ENCODE measurements around the gene ZFAND6. TPM values are rescaled to one million over a fixed set of nuclear protein-coding genes. Genes with fewer than 3 reads are reported as not detected.

Gene ZFAND6
- total and polyA plus RNA-seq, 4 donors, result 47.6 to 102 (median 82.4) TPM

DNA sequence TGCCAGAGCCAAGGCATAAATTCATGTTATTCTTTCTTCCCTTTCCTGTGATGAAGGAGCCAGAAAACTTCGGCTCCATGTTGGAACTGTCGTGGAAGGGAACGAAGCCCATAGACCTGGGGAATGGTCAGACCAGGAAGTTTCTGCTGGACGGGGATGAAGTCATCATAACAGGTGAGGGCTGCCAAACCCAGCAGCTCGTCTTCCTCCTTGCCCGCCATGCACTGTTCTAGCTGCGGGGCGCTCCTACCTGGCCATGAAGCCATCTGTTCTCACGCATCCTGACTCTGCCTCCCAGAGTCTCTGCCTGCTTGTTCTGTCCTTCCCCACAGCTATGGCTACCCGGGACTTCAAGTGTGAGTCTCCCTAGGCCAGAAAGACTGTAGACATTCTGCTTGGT lies 121.5 kb downstream of the ZFAND6 start:
- no peak for TF ChIP-seq RAD21 (IDR thresholded peaks at IDR 0.05)
- no peak for TF ChIP-seq YY1 (IDR thresholded peaks at IDR 0.05)
- TF ChIP-seq, protein P1, sequence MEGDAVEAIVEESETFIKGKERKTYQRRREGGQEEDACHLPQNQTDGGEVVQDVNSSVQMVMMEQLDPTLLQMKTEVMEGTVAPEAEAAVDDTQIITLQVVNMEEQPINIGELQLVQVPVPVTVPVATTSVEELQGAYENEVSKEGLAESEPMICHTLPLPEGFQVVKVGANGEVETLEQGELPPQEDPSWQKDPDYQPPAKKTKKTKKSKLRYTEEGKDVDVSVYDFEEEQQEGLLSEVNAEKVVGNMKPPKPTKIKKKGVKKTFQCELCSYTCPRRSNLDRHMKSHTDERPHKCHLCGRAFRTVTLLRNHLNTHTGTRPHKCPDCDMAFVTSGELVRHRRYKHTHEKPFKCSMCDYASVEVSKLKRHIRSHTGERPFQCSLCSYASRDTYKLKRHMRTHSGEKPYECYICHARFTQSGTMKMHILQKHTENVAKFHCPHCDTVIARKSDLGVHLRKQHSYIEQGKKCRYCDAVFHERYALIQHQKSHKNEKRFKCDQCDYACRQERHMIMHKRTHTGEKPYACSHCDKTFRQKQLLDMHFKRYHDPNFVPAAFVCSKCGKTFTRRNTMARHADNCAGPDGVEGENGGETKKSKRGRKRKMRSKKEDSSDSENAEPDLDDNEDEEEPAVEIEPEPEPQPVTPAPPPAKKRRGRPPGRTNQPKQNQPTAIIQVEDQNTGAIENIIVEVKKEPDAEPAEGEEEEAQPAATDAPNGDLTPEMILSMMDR (IDR thresholded peaks at IDR 0.05; ENCODE audit: low read depth, low read length, missing input control), result no peak
- no peak for TF ChIP-seq EGR1 (IDR thresholded peaks at IDR 0.05; ENCODE audit: low read depth in 2 of 2)
- TF ChIP-seq FOXA2 (IDR thresholded peaks at IDR 0.05), result no peak
- TF ChIP-seq, protein P2, sequence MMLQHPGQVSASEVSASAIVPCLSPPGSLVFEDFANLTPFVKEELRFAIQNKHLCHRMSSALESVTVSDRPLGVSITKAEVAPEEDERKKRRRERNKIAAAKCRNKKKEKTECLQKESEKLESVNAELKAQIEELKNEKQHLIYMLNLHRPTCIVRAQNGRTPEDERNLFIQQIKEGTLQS (IDR thresholded peaks at IDR 0.05), result no peak
- TF ChIP-seq, protein P3, sequence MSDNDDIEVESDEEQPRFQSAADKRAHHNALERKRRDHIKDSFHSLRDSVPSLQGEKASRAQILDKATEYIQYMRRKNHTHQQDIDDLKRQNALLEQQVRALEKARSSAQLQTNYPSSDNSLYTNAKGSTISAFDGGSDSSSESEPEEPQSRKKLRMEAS (IDR thresholded peaks at IDR 0.05), result no peak
- TF ChIP-seq GABPA (IDR thresholded peaks at IDR 0.05 in 1 of 2, conservative IDR thresholded peaks at IDR 0.05 in 1 of 2), result no peak
- TF ChIP-seq, protein P4, sequence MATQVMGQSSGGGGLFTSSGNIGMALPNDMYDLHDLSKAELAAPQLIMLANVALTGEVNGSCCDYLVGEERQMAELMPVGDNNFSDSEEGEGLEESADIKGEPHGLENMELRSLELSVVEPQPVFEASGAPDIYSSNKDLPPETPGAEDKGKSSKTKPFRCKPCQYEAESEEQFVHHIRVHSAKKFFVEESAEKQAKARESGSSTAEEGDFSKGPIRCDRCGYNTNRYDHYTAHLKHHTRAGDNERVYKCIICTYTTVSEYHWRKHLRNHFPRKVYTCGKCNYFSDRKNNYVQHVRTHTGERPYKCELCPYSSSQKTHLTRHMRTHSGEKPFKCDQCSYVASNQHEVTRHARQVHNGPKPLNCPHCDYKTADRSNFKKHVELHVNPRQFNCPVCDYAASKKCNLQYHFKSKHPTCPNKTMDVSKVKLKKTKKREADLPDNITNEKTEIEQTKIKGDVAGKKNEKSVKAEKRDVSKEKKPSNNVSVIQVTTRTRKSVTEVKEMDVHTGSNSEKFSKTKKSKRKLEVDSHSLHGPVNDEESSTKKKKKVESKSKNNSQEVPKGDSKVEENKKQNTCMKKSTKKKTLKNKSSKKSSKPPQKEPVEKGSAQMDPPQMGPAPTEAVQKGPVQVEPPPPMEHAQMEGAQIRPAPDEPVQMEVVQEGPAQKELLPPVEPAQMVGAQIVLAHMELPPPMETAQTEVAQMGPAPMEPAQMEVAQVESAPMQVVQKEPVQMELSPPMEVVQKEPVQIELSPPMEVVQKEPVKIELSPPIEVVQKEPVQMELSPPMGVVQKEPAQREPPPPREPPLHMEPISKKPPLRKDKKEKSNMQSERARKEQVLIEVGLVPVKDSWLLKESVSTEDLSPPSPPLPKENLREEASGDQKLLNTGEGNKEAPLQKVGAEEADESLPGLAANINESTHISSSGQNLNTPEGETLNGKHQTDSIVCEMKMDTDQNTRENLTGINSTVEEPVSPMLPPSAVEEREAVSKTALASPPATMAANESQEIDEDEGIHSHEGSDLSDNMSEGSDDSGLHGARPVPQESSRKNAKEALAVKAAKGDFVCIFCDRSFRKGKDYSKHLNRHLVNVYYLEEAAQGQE (IDR thresholded peaks at IDR 0.05), result no peak
- TF ChIP-seq, protein P5, sequence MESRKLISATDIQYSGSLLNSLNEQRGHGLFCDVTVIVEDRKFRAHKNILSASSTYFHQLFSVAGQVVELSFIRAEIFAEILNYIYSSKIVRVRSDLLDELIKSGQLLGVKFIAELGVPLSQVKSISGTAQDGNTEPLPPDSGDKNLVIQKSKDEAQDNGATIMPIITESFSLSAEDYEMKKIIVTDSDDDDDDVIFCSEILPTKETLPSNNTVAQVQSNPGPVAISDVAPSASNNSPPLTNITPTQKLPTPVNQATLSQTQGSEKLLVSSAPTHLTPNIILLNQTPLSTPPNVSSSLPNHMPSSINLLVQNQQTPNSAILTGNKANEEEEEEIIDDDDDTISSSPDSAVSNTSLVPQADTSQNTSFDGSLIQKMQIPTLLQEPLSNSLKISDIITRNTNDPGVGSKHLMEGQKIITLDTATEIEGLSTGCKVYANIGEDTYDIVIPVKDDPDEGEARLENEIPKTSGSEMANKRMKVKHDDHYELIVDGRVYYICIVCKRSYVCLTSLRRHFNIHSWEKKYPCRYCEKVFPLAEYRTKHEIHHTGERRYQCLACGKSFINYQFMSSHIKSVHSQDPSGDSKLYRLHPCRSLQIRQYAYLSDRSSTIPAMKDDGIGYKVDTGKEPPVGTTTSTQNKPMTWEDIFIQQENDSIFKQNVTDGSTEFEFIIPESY (IDR thresholded peaks at IDR 0.05), result no peak
- no peak for TF ChIP-seq FOXA1 (IDR thresholded peaks at IDR 0.05)
- TF ChIP-seq HNF4A (conservative IDR thresholded peaks at IDR 0.05), result no peak
- TF ChIP-seq JUND (IDR thresholded peaks at IDR 0.05), result no peak
- no peak for TF ChIP-seq RXRA (IDR thresholded peaks at IDR 0.05)
- no peak for TF ChIP-seq HNF4G (IDR thresholded peaks at IDR 0.05)
- TF ChIP-seq TAF1 (conservative IDR thresholded peaks at IDR 0.05), result no peak
- no peak for TF ChIP-seq NR2F2 (IDR thresholded peaks at IDR 0.05)
- no peak for TF ChIP-seq SP1 (IDR thresholded peaks at IDR 0.05)
- DNase-seq (ENCODE audit: low spot score), result no peak
- WGBS, result 95% methylated on average over 10 of the region's 10 CpGs
- Histone ChIP-seq H3K36me3 (ENCODE audit: control insufficient read depth in 4 of 4, insufficient read depth in 3 of 4, low read depth in 1 of 4, low read length in 3 of 4) (peaks cover 13 to 75% (median 61%) of the 10 kb centered on the region in 4 donors), H3K9me3 (ENCODE audit: control insufficient read depth in 4 of 4, low read length in 3 of 4) (no peaks in the 10 kb centered on the region), H3K9ac (ENCODE audit: low read depth in 1 of 2, low read length in 2 of 2) (no peak overlapping the region), H3K27ac (ENCODE audit: low read depth in 1 of 2, low read length in 2 of 2) (no peak overlapping the region), H3K4me3 (ENCODE audit: low read depth in 1 of 3, low read length in 3 of 3) (no peak overlapping the region), H3K27me3 (ENCODE audit: control insufficient read depth in 4 of 4, insufficient read depth in 4 of 4, low read length in 3 of 4) (no peaks in the 10 kb centered on the region), H3K4me1 (ENCODE audit: control insufficient read depth in 4 of 4, insufficient read depth in 4 of 4, low read length in 3 of 4) (peaks cover 7 to 14% (median 9%) of the 10 kb centered on the region in 4 donors)

Measured in liver (tissue), 9 donors.